K562 (cell line): ENCODE measurements around the gene DAPK3. TPM values are rescaled to one million over a fixed set of nuclear protein-coding genes. Genes with fewer than 3 reads are reported as not detected.
A peak's percentile ranks its signal among the peaks of the same experiment; 100 is the strongest.

Experiments
- EZH2 ChIP-seq: IDR thresholded peaks from 2 replicates; pipeline ENCODE4 v1.6.1; 2012; ENCODE audit warnings: low read depth, mild to moderate bottlenecking, inconsistent platforms, low read length, borderline replicate concordance
- LCOR ChIP-seq: sonication (generic); formaldehyde crosslinking; IDR thresholded peaks from 2 replicates; pipeline ENCODE4 v1.8.0; 2022; ENCODE audit warnings: mild to moderate bottlenecking, missing genetic modification reagents
- MCM7 ChIP-seq, 2 experiments: fragments of 450-650 bp; IDR thresholded peaks; 2 replicates each; pipeline ENCODE4 v1.6.1; 2016 to 2018
- PCBP1 ChIP-seq: fragments of 200-400 bp; formaldehyde crosslinking; IDR thresholded peaks from 2 replicates; pipeline ENCODE4 v1.6.1; 2018; ENCODE audit warnings: mild to moderate bottlenecking, low read depth, low read length; ENCODE audit not compliant: poor library complexity, severe bottlenecking
- PML ChIP-seq: IDR thresholded peaks from 2 replicates; pipeline ENCODE4 v1.6.1; 2012; ENCODE audit warnings: low read length, inconsistent platforms
- POLR2B ChIP-seq: fragments of 450-650 bp; IDR thresholded peaks from 2 replicates; pipeline ENCODE4 v1.6.1; 2018; ENCODE audit warnings: low read depth; ENCODE audit not compliant: partially characterized antibody
- POLR2G ChIP-seq: fragments of 200-400 bp; formaldehyde crosslinking; IDR thresholded peaks from 2 replicates; pipeline ENCODE4 v1.6.1; 2017; ENCODE audit warnings: low read depth, mild to moderate bottlenecking, antibody characterized with exemption, low read length, moderate library complexity
- RB1 ChIP-seq: fragments of 450-650 bp; IDR thresholded peaks from 2 replicates; pipeline ENCODE4 v1.6.1; 2017; ENCODE audit warnings: low read depth, mild to moderate bottlenecking
- RBFOX2 ChIP-seq: fragments of 200-400 bp; formaldehyde crosslinking; IDR thresholded peaks from 2 replicates; pipeline ENCODE4 v1.6.1; 2017; ENCODE audit warnings: low read depth, mild to moderate bottlenecking, low read length, moderate library complexity
- SP2 ChIP-seq: IDR thresholded peaks from 2 replicates; pipeline ENCODE4 v1.6.1; 2011; ENCODE audit warnings: mild to moderate bottlenecking, low read depth, low read length, moderate library complexity; ENCODE audit not compliant: poor library complexity, severe bottlenecking; ENCODE audit errors: extremely low read depth
- ZFX ChIP-seq: sonication (generic); formaldehyde crosslinking; IDR thresholded peaks from 2 replicates; pipeline ENCODE4 v1.8.0; 2022; ENCODE audit warnings: mild to moderate bottlenecking, missing genetic modification reagents, moderate library complexity
- polyA plus RNA-seq, 8 experiments: library from polyadenylated mRNA; depleted of rRNA in 4 of 8; stranded (reverse) in 5 of 8; unstranded in 3 of 8; fragments of >200 nt; fragmentation: Nextera tagmentation in 2 of 8; fragmentation: Illumina TruSeq in 1 of 8; extraction: Ambion mirVana in 2 of 8; extraction: Trizol in 1 of 8; gene quantifications; 2 replicates each; pipeline versions ENCODE4 v1.2.1 to v1.2.3, GENCODE V29; 2011 to 2014; ENCODE audit warnings: inconsistent platforms in 1 of 8, missing spikeins in 1 of 8
- total RNA-seq, 7 experiments: library from RNA; depleted of rRNA in 6 of 7; stranded (reverse); fragments of >200 nt in 6 of 7; fragmentation: Illumina TruSeq in 2 of 7; extraction: Trizol in 2 of 7; gene quantifications; 2 replicates each; pipeline versions ENCODE4 v1.2.1 to v1.2.3, GENCODE V29; 2011 to 2021; ENCODE audit warnings: low replicate concordance in 1 of 7
- TF ChIP-seq, protein P1 (sequence below): sonication (generic); formaldehyde crosslinking; IDR thresholded peaks from 2 replicates; pipeline ENCODE4 v1.8.1; 2023; ENCODE audit warnings: mild to moderate bottlenecking, missing genetic modification reagents, moderate library complexity
- TF ChIP-seq, protein P2 (sequence below): sonication (generic); formaldehyde crosslinking; IDR thresholded peaks from 2 replicates; pipeline ENCODE4 v1.8.0; 2022; ENCODE audit warnings: mild to moderate bottlenecking, missing genetic modification reagents
- TF ChIP-seq, protein P3 (sequence below): fragments of 250-450 bp; sonication (Bioruptor Pico); IDR thresholded peaks from 2 replicates; pipeline ENCODE4 v1.5.1; 2021; ENCODE audit warnings: mild to moderate bottlenecking
- TF ChIP-seq, protein P4 (sequence below), 2 experiments: fragments of 200-800 bp in 1 of 2; sonication (Bioruptor generic) in 1 of 2; sonication (generic) in 1 of 2; formaldehyde crosslinking in 1 of 2; IDR thresholded peaks in 1 of 2; conservative IDR thresholded peaks in 1 of 2; 2 replicates each; pipeline versions ENCODE4 v1.5.0 to v1.6.1; 2016 to 2020; ENCODE audit warnings: missing compliant biosample characterization in 1 of 2, missing genetic modification characterization in 1 of 2, missing genetic modification reagents in 1 of 2
- TF ChIP-seq, protein P5 (sequence below): fragments of 450-650 bp; IDR thresholded peaks from 2 replicates; pipeline ENCODE4 v1.6.1; 2014; ENCODE audit warnings: low read depth, mild to moderate bottlenecking, moderate library complexity, borderline replicate concordance
- TF ChIP-seq, protein P6 (sequence below): conservative IDR thresholded peaks from 2 replicates; pipeline ENCODE4 v1.6.1; 2011; ENCODE audit warnings: low read depth, mild to moderate bottlenecking, low read length; ENCODE audit not compliant: control insufficient read depth

DAPK3 gene
- total and polyA plus RNA-seq, 9 of the 15 experiments (the other 6 are each of a cell fraction or from before 2014, with no cell fraction given): 0.14 to 63.4 (median 25.0) TPM

DNA sequence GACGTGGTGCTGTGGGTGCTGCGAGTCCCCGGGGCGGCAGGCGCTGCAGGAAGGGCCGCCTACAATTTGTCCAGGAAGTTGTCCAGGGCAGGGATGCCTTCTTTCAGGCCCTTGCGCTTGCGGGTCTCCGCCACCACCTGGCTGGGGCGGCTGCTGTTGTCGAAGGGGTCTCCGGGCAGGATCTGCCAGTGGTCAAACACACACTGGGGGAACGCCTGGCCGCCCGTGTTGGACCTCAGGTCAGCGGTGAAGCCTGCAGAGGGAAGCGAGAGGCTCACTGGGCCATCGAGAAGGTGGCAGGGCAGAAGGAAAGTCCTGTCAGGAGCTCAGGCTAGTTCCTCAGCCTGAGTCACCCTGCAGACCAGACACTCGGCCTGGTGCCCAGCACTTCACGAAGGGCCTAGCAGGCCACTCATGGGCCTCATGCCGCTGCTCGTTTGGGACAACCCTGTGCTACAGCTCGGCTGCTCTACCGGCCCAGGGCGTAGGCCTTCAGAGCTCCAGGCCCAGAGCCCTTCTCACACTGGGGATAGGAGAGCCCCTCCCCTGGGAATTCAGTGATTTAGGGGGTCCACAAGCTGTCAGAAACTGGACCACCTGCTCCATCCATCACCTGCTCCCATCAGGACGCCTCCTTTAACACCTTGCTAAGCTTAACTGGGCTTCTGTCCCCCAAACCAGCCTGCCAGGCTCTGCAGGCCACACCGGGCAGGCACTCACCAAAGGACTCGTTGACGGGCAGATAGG is 5.8 kb upstream of the DAPK3 start (continued):
- TF ChIP-seq POLR2B (peak; percentile 5), ZFX (CRISPR knock-in tag) (peak; percentile 7; the same call in 1 of the 2 replicates), EZH2 (no peak), RBFOX2 (peak; percentile 64), MCM7 (IDR thresholded peaks at IDR 0.05) (no peak), SP2 (no peak), LCOR (CRISPR knock-in tag) (0 out of 2 replicates have a peak, but pooled peaks have one; percentile 14), PCBP1 (peak; percentile 19), RB1 (no peak), PML (0 out of 2 replicates have a peak, but pooled peaks have one; percentile 19), POLR2G (peak; percentile 77)
- TF ChIP-seq, protein P1, sequence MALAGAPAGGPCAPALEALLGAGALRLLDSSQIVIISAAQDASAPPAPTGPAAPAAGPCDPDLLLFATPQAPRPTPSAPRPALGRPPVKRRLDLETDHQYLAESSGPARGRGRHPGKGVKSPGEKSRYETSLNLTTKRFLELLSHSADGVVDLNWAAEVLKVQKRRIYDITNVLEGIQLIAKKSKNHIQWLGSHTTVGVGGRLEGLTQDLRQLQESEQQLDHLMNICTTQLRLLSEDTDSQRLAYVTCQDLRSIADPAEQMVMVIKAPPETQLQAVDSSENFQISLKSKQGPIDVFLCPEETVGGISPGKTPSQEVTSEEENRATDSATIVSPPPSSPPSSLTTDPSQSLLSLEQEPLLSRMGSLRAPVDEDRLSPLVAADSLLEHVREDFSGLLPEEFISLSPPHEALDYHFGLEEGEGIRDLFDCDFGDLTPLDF (CRISPR knock-in tag): peak; percentile 46; the same call in 1 of the 2 replicates
- TF ChIP-seq, protein P2, sequence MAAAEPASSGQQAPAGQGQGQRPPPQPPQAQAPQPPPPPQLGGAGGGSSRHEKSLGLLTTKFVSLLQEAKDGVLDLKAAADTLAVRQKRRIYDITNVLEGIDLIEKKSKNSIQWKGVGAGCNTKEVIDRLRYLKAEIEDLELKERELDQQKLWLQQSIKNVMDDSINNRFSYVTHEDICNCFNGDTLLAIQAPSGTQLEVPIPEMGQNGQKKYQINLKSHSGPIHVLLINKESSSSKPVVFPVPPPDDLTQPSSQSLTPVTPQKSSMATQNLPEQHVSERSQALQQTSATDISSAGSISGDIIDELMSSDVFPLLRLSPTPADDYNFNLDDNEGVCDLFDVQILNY (CRISPR knock-in tag): 0 out of 2 replicates have a peak, but pooled peaks have one; percentile 20
- TF ChIP-seq, protein P3, sequence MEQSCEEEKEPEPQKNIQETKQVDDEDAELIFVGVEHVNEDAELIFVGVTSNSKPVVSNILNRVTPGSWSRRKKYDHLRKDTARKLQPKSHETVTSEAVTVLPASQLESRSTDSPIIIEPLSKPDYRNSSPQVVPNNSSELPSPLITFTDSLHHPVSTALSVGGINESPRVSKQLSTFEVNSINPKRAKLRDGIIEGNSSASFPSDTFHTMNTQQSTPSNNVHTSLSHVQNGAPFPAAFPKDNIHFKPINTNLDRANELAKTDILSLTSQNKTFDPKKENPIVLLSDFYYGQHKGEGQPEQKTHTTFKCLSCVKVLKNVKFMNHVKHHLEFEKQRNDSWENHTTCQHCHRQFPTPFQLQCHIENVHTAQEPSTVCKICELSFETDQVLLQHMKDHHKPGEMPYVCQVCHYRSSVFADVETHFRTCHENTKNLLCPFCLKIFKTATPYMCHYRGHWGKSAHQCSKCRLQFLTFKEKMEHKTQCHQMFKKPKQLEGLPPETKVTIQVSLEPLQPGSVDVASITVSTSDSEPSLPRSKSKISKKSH (CRISPR knock-in tag): no peak
- TF ChIP-seq, protein P4, sequence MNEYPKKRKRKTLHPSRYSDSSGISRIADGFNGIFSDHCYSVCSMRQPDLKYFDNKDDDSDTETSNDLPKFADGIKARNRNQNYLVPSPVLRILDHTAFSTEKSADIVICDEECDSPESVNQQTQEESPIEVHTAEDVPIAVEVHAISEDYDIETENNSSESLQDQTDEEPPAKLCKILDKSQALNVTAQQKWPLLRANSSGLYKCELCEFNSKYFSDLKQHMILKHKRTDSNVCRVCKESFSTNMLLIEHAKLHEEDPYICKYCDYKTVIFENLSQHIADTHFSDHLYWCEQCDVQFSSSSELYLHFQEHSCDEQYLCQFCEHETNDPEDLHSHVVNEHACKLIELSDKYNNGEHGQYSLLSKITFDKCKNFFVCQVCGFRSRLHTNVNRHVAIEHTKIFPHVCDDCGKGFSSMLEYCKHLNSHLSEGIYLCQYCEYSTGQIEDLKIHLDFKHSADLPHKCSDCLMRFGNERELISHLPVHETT (CRISPR knock-in tag; conservative IDR thresholded peaks at IDR 0.05 in 1 of 2, IDR thresholded peaks at IDR 0.05 in 1 of 2): no peak
- TF ChIP-seq, protein P5, sequence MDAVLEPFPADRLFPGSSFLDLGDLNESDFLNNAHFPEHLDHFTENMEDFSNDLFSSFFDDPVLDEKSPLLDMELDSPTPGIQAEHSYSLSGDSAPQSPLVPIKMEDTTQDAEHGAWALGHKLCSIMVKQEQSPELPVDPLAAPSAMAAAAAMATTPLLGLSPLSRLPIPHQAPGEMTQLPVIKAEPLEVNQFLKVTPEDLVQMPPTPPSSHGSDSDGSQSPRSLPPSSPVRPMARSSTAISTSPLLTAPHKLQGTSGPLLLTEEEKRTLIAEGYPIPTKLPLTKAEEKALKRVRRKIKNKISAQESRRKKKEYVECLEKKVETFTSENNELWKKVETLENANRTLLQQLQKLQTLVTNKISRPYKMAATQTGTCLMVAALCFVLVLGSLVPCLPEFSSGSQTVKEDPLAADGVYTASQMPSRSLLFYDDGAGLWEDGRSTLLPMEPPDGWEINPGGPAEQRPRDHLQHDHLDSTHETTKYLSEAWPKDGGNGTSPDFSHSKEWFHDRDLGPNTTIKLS: no peak
- TF ChIP-seq, protein P6, sequence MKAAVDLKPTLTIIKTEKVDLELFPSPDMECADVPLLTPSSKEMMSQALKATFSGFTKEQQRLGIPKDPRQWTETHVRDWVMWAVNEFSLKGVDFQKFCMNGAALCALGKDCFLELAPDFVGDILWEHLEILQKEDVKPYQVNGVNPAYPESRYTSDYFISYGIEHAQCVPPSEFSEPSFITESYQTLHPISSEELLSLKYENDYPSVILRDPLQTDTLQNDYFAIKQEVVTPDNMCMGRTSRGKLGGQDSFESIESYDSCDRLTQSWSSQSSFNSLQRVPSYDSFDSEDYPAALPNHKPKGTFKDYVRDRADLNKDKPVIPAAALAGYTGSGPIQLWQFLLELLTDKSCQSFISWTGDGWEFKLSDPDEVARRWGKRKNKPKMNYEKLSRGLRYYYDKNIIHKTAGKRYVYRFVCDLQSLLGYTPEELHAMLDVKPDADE: 0 out of 2 replicates have a peak, but pooled peaks have one; percentile 5
